Effector memory CD4-positive, alpha-beta T cell (primary cell): ENCODE results near the gene KCTD21.

Experiments used
- DNase-seq, 3 donors: peaks; one replicate each; pipeline ENCODE4 v3.0.0-alpha.2; 2020
- H3K27ac ChIP-seq: 2 replicates; pipeline ENCODE4 v1.7.0; 2013; ENCODE audit warnings: mild to moderate bottlenecking, low read length, moderate library complexity; ENCODE audit not compliant: insufficient read depth, poor library complexity, severe bottlenecking
- H3K27me3 ChIP-seq: replicated peaks from 2 replicates; pipeline ENCODE4 v1.7.0; 2013; ENCODE audit warnings: mild to moderate bottlenecking, low read length; ENCODE audit not compliant: insufficient read depth, control insufficient read depth, poor library complexity, severe bottlenecking
- H3K36me3 ChIP-seq: 2 replicates; pipeline ENCODE4 v1.7.0; 2013; ENCODE audit warnings: mild to moderate bottlenecking, low read length, moderate library complexity; ENCODE audit not compliant: control insufficient read depth, insufficient read depth
- H3K4me1 ChIP-seq: 2 replicates; pipeline ENCODE4 v1.7.0; 2013; ENCODE audit warnings: low read length, mild to moderate bottlenecking; ENCODE audit not compliant: control insufficient read depth, insufficient read depth, poor library complexity, severe bottlenecking
- H3K4me3 ChIP-seq: 2 replicates; pipeline ENCODE4 v1.7.0; 2013; ENCODE audit warnings: low read length, low read depth, mild to moderate bottlenecking; ENCODE audit not compliant: insufficient read depth, poor library complexity, severe bottlenecking
- H3K9me3 ChIP-seq: 2 replicates; pipeline ENCODE4 v1.7.0; 2013; ENCODE audit warnings: mild to moderate bottlenecking, low read length, moderate library complexity; ENCODE audit not compliant: control insufficient read depth

The KCTD21 gene

DNA sequence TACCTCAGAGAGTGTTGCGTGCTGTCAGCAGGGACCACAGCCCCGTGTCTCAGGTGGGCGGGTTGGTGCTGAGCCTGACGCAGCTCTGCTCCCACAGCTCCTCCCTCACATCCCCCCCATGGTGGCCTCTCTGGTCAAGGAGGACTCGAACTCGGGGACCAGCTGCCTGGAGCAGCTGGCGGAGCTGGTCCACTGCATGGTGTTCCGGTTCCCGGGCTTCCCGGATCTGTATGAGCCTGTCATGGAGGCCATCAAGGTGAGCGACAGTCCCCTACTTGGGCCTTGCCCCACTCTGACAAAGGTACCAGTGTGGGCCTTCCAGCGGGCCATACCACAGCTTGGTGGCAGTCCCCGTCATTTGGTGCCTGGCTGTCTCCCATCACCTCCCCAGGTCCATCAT, 12.1 kb upstream of the KCTD21 start:
- Histone ChIP-seq H3K27me3 (no peaks in the 10 kb centered on the region), H3K36me3 (no peaks in the 10 kb centered on the region), H3K4me1 (peaks cover 18% of the 10 kb centered on the region), H3K4me3 (no peak overlapping the region), H3K27ac (no peak overlapping the region), H3K9me3 (no peaks in the 10 kb centered on the region)
- no peak for DNase-seq

GRCh38 chr11:78200061-78200460, 11.6 kb upstream of the KCTD21 start:
- H3K9me3 ChIP-seq, result no peaks in the 10 kb centered on the region
- DNase-seq, result no peak
- no peaks in the 10 kb centered on the region for H3K27me3 ChIP-seq
- peaks cover 18% of the 10 kb centered on the region for H3K4me1 ChIP-seq
- no peaks in the 10 kb centered on the region for H3K36me3 ChIP-seq
- no peak overlapping the region for H3K4me3 ChIP-seq
- no peak overlapping the region for H3K27ac ChIP-seq

GRCh38 chr11:78199653-78200015, 11.2 kb upstream of the KCTD21 start:
- no peaks in the 10 kb centered on the region for H3K36me3 ChIP-seq
- H3K9me3 ChIP-seq, result no peaks in the 10 kb centered on the region
- no peak for DNase-seq
- H3K4me1 ChIP-seq, result peaks cover 18% of the 10 kb centered on the region
- no peaks in the 10 kb centered on the region for H3K27me3 ChIP-seq
- no peak overlapping the region for H3K27ac ChIP-seq
- H3K4me3 ChIP-seq, result no peak overlapping the region

- Histone ChIP-seq H3K36me3 (no peaks in the 10 kb centered on the region), H3K4me3 (no peak overlapping the region)
- no peak for DNase-seq
Observed at GRCh38 chr11:78199015-78199652, 10.7 kb upstream of the KCTD21 start.

DNA sequence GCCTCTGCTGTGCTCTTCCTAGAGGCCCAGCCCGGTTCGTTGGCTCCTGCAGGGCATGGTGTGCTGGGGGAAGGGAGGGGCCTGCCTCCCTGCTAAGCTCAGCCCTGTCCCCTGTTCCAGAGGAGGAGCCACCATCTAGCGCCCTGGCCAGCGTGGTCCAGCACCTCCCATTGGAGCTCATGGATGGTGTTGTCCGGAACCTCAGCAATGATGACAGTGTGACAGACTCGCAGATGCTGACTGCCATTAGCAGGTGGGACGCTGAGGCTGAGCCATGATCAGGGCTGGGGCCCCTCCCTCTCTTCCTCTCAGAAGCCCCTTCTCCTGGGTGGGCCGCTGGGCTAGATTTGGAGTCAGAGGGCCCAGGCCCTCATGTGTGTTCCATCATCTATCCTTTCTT, 9.4 kb upstream of the KCTD21 start:
- H3K27ac ChIP-seq, result no peak overlapping the region
- no peak overlapping the region for H3K4me3 ChIP-seq
- no peaks in the 10 kb centered on the region for H3K36me3 ChIP-seq
- DNase-seq, result no peak
- H3K27me3 ChIP-seq, result no peaks in the 10 kb centered on the region
- peaks cover 18% of the 10 kb centered on the region for H3K4me1 ChIP-seq
- no peaks in the 10 kb centered on the region for H3K9me3 ChIP-seq

More at GRCh38 chr11:78199015-78199652, 10.7 kb upstream of the KCTD21 start:
- peaks cover 18% of the 10 kb centered on the region for H3K4me1 ChIP-seq
- no peak overlapping the region for H3K27ac ChIP-seq
- H3K9me3 ChIP-seq, result no peaks in the 10 kb centered on the region
- no peaks in the 10 kb centered on the region for H3K27me3 ChIP-seq

DNA sequence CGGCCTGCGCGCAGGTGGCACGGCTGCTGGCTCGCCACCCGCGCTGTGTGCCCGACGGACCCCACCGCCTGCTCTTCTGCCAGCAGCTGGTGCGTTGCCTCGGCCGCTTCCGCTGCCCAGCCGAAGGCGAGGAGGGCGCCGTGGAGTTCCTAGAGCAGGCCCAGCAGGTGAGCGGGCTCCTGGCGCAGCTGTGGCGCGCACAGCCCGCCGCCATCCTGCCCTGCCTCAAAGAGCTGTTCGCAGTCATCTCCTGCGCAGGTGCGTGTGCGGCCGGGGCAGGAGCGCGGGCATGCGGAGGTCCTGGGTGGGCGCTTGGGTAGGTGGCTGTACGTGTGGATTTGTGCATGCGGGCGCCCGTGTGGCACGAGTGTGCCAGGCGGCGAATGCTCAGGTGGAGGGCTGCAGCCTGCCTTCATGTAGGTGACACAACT, 8.2 kb upstream of the KCTD21 start:
- Histone ChIP-seq H3K27ac (no peak overlapping the region), H3K36me3 (no peaks in the 10 kb centered on the region), H3K4me3 (no peak overlapping the region), H3K9me3 (no peaks in the 10 kb centered on the region), H3K4me1 (peaks cover 8% of the 10 kb centered on the region), H3K27me3 (no peaks in the 10 kb centered on the region)
- DNase-seq, result no peak

- peaks cover 2% of the 10 kb centered on the region for H3K4me1 ChIP-seq
- H3K4me3 ChIP-seq, result no peak overlapping the region
- H3K36me3 ChIP-seq, result no peaks in the 10 kb centered on the region
- no peaks in the 10 kb centered on the region for H3K27me3 ChIP-seq
- DNase-seq, result no peak
- H3K9me3 ChIP-seq, result no peaks in the 10 kb centered on the region
- H3K27ac ChIP-seq, result no peak overlapping the region
Observed at GRCh38 chr11:78195917-78196560, 7.6 kb upstream of the KCTD21 start.

DNA sequence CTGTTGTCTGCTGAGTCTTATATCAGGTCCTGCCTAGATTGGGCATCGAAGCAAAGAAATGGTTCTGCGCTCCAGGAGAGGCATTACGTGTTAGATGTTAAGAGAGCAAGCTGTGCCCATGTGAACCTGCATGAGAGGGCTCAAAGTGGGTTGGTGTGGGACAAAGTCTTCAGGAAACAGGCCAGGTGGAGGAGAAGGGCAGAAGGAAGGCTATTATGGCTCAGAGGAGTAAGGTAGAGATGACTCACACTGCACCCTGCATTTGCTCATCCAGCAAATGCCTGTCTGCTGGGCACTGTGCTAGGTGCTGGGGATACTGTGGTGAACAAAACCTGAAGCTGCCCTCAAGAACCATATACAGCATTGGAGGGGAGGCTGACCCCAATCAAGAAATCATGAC, 6.1 kb upstream of the KCTD21 start:
- H3K36me3 ChIP-seq, result no peaks in the 10 kb centered on the region
- no peak overlapping the region for H3K4me3 ChIP-seq
- H3K9me3 ChIP-seq, result no peaks in the 10 kb centered on the region
- peaks cover 6% of the 10 kb centered on the region for H3K4me1 ChIP-seq
- H3K27me3 ChIP-seq, result no peaks in the 10 kb centered on the region
- no peak for DNase-seq
- no peak overlapping the region for H3K27ac ChIP-seq

DNA sequence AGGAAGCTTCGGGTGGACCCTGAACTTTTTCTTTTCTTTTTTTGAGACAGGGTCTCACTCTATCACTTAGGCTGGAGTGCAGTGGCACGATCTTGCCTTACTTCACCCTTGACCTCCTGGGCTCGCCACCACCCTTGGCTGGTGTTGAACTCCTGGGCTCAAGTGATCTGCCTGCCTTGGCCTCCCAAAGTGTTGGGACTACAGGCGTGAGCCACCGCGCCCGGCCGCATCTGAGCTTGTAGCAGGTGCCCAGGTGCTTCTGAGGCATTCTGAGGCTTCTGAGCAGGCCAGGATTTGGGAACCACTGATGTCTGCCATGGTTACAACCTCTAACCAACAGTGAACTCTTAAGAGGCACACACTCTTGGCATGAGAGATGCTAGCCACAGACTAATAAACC, 5.4 kb upstream of the KCTD21 start:
- Histone ChIP-seq H3K27me3 (no peaks in the 10 kb centered on the region), H3K27ac (no peak overlapping the region), H3K4me3 (no peak overlapping the region), H3K36me3 (no peaks in the 10 kb centered on the region), H3K4me1 (peaks cover 13% of the 10 kb centered on the region), H3K9me3 (no peaks in the 10 kb centered on the region)
- no peak for DNase-seq

- H3K9me3 ChIP-seq, result no peaks in the 10 kb centered on the region
- H3K27ac ChIP-seq, result no peak overlapping the region
- H3K4me1 ChIP-seq, result peaks cover 14% of the 10 kb centered on the region
- H3K36me3 ChIP-seq, result no peaks in the 10 kb centered on the region
- H3K4me3 ChIP-seq, result no peak overlapping the region
- H3K27me3 ChIP-seq, result no peaks in the 10 kb centered on the region
- DNase-seq, result no peak
Observed at GRCh38 chr11:78192911-78193351, 4.5 kb upstream of the KCTD21 start.
